DOHH2 (cell line): Measurements from ENCODE around the gene P3H2.

Source experiments
- CTCF ChIP-seq: fragments of 200-600 bp; sonication (generic); IDR thresholded peaks from one replicate; pipeline ENCODE4 v1.5.1; 2014; ENCODE audit warnings: antibody characterized with exemption, mild to moderate bottlenecking, low read depth, low read length; ENCODE audit not compliant: poor library complexity, severe bottlenecking
- EZH2phosphoT487 ChIP-seq: fragments of 200-600 bp; sonication (generic); IDR thresholded peaks from 2 replicates; pipeline ENCODE4 v1.6.1; 2017; ENCODE audit warnings: borderline replicate concordance, mild to moderate bottlenecking, antibody characterized with exemption, low read length, moderate library complexity, mixed read lengths

DNA sequence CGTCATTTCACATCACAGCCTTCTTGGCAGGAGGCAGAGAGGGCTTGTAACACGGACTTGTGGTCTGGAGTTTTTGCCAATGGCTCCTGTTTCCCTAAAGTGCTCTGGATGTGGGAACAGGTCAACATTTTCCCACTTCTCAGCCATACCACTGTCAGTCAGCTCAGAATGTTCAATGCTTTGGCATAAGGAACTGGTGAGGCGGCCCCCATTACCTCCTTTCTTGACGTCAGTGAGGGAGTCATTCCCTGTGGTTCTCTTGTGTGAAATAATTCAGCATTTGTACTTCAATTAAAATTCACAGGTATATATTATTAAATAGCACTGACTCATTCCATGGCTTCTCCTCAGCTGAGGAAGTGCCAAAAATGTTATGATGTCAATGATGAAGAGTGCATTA is 167.1 kb downstream of the P3H2 start:
- TF ChIP-seq CTCF (no peak), EZH2phosphoT487 (no peak)
